ENCODE data around the gene APRT.

The APRT gene

GRCh38 chr16:88803264-88803987 is 8.3 kb downstream of the APRT start, which contains the start of gene CDT1:
CDT1 (plus strand) TSS chr16:88803789; CDS start chr16:88803832, 43 bp downstream.
- TF ChIP-seq GATA3 (IDR thresholded peaks at IDR 0.05; ENCODE audit: low read depth, low read length) (no peak), GATA2 (IDR thresholded peaks at IDR 0.05; ENCODE audit: low read depth, low read length) (no peak)

GRCh38 chr16:88800277-88800592 is 11.5 kb downstream of the APRT start:
- no peak for TF ChIP-seq GATA3 (IDR thresholded peaks at IDR 0.05; ENCODE audit: low read depth, low read length)
- no peak for TF ChIP-seq GATA2 (IDR thresholded peaks at IDR 0.05; ENCODE audit: low read depth, low read length)

- TF ChIP-seq GATA3 (IDR thresholded peaks at IDR 0.05; ENCODE audit: low read depth, low read length) (no peak), GATA2 (IDR thresholded peaks at IDR 0.05; ENCODE audit: low read depth, low read length) (no peak)
These were observed 12.0 kb downstream of the APRT start for GRCh38 chr16:88799569-88800276.

- no peak for TF ChIP-seq GATA3 (IDR thresholded peaks at IDR 0.05; ENCODE audit: low read depth, low read length)
- TF ChIP-seq GATA2 (IDR thresholded peaks at IDR 0.05; ENCODE audit: low read depth, low read length): no peak
These were observed 12.8 kb downstream of the APRT start for GRCh38 chr16:88798772-88799455.

GRCh38 chr16:88798073-88798472 is 13.7 kb downstream of the APRT start:
- TF ChIP-seq GATA2 (IDR thresholded peaks at IDR 0.05; ENCODE audit: low read depth, low read length): no peak
- no peak for TF ChIP-seq GATA3 (IDR thresholded peaks at IDR 0.05; ENCODE audit: low read depth, low read length)

GRCh38 chr16:88796278-88796677 is 15.4 kb downstream of the APRT start:
- TF ChIP-seq GATA2 (IDR thresholded peaks at IDR 0.05; ENCODE audit: low read depth, low read length) (no peak), GATA3 (IDR thresholded peaks at IDR 0.05; ENCODE audit: low read depth, low read length) (no peak)

- no peak for TF ChIP-seq GATA3 (IDR thresholded peaks at IDR 0.05; ENCODE audit: low read depth, low read length)
- TF ChIP-seq GATA2 (IDR thresholded peaks at IDR 0.05; ENCODE audit: low read depth, low read length): no peak
These were observed 18.3 kb downstream of the APRT start for GRCh38 chr16:88793251-88793954.

- no peak for TF ChIP-seq GATA3 (IDR thresholded peaks at IDR 0.05; ENCODE audit: low read depth, low read length)
- no peak for TF ChIP-seq GATA2 (IDR thresholded peaks at IDR 0.05; ENCODE audit: low read depth, low read length)
These were observed 19.0 kb downstream of the APRT start for GRCh38 chr16:88792668-88793250.

- TF ChIP-seq GATA2 (IDR thresholded peaks at IDR 0.05; ENCODE audit: low read depth, low read length) (no peak), GATA3 (IDR thresholded peaks at IDR 0.05; ENCODE audit: low read depth, low read length) (no peak)
These were observed 19.6 kb downstream of the APRT start for GRCh38 chr16:88792078-88792550.

GRCh38 chr16:88790312-88791211 is 21.2 kb downstream of the APRT start:
- TF ChIP-seq GATA2 (IDR thresholded peaks at IDR 0.05; ENCODE audit: low read depth, low read length): no peak
- TF ChIP-seq GATA3 (IDR thresholded peaks at IDR 0.05; ENCODE audit: low read depth, low read length): no peak

GRCh38 chr16:88789594-88789993 is 22.1 kb downstream of the APRT start:
- no peak for TF ChIP-seq GATA2 (IDR thresholded peaks at IDR 0.05; ENCODE audit: low read depth, low read length)
- no peak for TF ChIP-seq GATA3 (IDR thresholded peaks at IDR 0.05; ENCODE audit: low read depth, low read length)

GRCh38 chr16:88787579-88788314 is 24.0 kb downstream of the APRT start:
- TF ChIP-seq GATA2 (IDR thresholded peaks at IDR 0.05; ENCODE audit: low read depth, low read length) (no peak), GATA3 (IDR thresholded peaks at IDR 0.05; ENCODE audit: low read depth, low read length) (no peak)

Measured in SH-SY5Y (cell line).